ENCODE data around the gene RGL3.
A peak's percentile ranks its signal among the peaks of the same experiment; 100 is the strongest.
"Not testable (repeated sequence)": the region's sequence is repeated elsewhere in the genome, so short reads cannot be mapped to it uniquely, and the experiment has no call there.

RGL3 gene

DNA sequence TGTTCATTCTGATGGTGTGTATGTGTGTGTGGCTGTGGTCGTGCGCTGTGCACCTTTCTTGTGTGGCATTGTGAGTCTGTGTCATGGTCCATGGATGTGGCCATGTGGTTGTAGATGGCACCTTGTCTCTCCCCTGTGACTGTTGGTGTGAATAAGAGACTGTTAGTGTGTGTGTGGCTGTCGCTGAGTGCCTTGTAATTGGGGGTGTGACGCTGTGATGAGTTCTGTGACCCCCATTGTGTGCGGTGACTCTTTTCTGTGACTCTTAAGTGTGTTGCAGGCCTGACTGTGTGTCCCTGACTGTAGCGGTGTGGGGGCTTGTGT, 63.1 kb downstream of the RGL3 start:
- DNase-seq, result no peak

DNA sequence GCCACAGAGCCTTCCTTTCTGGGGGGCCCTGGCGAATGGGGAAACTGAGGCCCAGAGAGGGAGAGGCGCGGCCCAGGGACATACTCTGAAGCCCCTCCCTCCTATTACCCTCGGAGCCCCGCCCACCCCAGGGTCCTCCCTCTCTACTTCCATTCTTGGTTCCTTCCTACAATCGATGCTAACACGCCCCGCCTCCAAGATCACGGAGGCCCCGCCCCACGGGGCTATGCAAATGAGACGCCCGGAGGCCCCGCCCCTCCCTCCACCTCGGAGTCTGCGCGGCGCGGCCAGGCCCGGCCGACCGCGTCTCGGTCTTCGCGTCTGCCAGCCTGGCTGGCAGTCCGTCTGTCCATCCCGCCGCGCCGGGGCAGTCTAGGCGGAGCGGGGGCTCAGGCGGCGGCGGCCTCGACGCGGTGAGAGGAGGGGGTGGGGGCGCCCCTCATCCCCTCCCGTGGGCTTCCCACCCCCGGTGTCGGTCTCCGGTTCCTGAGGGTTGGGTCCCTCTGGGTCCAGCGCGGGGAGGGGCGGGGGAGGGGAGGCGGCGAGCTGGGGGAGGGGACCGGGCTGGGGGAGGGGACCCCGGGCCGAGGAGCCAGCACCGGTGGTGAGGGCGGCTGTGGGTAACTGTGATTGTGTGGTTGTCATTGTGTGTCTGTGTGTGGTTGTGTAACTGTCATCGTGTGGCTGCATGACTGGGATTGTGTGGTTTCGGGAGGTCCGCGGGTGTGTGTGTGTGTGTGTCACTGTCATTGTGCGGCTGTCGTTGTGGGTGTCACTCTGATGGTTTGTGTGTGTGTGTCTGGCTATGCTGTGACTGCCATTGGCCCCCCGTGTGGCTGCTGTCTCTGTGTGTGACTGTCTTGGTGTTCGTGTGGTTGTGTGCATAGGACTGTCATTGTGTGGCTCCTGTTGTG, 63.7 kb downstream of the RGL3 start, which contains the start of gene PLPPR2:
Gene PLPPR2 (plus strand): TSS at position 273 of the 914 bp plus-strand sequence. CDS start 2,242 bp downstream, outside the sequence.
- DNase-seq, result no peak

DNA sequence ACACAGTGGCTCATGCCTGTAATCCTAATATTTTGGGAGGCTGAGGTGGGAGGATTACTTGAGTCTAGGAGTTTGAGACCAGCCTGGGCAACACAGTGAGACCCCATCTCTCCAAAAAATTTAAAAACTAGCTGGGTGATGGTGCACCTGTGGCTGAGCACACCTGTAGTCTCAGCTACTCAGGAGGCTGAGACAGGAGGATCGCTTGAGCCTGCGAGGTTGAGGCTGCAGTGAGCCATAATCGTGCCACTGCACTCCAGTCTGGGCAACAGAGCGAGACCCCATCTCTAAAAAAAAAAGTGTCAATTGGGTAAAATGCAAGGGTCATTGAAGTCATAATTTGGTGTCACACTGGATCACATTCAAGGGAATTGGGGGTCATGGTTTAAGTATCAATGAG, 65.0 kb downstream of the RGL3 start:
- not testable (repeated sequence) for DNase-seq

DNA sequence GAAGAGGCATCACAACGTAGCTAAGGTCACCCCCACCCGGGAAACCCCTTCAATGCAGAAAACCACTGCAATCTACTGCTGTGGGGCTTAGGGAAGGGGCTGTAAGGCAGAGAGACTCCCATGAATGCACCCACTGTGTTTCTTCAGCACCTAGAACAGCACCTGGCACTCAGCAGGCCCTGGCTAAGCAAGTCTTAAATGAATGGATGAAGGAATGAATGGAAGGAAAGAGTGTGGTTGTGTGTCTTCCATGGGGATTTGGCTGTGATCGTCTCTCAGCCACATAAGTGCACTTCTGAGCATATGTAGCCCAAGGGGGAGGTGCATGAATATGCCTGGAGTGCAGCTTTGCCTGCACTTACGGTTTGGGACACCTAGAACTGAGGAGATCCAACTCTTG, 69.9 kb downstream of the RGL3 start:
- DNase-seq, result no peak

DNA sequence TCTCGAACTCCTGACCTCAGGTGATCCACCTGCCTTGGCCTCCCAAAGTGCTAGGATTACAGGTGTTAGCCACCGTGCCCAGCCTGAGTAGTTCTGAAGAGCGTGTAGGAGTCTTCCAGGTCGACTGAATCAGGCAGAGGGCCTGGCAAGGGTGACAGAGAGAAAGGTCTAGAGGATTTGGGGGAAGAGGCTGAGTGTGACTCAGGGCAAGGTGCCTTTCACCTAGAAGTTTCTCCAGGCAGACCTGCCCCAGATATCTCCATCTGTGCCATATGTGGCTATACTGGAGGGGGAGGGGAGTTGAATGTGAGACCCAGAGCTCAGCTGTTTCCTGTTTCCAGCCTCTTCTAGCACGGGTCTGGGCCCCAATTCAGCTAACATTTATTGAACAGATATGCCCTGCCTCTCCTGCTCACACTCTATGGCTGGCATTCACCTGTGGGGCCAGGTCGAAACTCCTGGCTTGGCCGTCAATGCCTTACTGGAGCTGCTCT, 71.5 kb downstream of the RGL3 start:
- no peak for DNase-seq

DNA sequence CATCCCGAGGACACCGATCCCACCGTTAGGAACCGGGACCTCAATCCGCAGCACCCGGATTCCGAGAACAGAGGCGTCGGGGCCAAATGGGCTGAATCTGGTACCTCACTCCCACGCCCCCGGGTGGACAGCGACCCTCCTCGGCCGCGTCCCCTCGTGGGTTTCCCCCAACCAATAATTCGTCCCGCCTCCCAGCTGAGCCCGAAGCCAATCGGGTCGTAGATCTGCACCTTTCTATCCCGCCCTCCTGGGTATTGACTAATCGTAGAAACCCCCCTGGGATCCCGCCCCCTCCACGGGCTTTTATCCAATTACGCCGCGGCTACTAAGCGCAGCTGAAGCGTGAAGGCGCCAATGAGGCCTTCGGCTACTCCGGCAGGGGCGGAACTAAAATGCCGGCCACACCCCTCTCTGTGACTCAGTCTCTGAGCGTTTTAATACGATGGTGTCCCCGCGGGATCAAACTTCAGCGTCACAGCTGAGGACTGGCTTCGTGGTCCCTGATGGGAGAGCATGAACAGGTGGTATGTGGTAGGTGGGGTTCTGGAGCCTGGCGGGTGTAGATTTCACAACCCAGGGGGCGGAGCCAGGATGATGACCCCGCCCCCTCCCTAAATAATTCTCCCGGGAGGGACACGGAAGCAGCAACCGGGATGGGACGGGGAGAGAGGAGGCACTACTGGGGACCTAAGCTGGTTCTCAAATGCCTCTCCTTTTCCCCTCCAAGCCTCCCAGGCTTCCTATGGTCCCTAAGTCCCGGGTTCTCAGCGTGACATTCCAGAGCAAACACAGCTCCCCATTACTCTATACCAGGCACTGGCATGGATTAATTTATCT, 72.8 kb downstream of the RGL3 start, which contains the start of the genes CCDC159 and TMEM205:
Gene CCDC159 (plus strand): TSS at position 416 of the 837 bp plus-strand sequence. CDS start 88 bp downstream, at position 504.
Gene TMEM205 (minus strand): TSS at position 165 of the 837 bp plus-strand sequence. CDS start 649 bp downstream, outside the sequence.
- peak; percentile 98 for DNase-seq

DNA sequence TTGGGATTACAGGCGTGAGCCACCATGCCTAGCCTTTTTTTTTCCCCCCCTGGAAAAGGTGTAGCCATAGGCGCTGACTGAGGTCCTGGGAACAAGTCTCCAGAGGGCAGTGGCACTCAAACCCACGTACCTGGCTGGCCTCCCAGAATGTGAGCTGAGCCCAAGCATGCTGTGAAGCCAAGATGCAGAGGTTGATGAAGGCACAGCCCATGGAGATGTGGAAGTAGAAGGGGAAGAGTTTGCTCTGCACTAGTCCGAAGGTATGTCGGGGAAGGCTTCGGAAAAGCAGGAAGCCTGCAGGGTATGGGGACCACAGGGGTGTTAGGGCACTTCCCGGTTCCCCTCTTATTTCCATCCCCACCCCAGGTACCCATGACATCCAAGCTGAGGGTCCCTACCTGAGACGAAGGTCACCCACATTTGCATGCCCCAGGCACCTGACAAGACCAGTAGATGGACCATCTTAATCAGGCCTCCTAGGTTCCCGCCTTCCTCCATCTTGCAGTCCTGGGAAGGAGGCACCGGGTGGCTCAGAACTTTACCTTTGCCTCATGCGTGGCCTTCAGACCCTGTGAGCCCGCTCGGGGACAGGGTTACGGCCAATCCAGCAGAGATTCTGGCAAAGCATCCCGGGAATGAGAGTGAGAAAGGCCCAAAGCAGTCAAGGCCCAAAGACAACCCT, 73.9 kb downstream of the RGL3 start:
- no peak for DNase-seq
